OCI-LY7 (cell line): Measurements from ENCODE around the gene YIPF1. TPM values are rescaled to one million over a fixed set of nuclear protein-coding genes. Genes with fewer than 3 reads are reported as not detected.

ENCODE experiments used
- BruUV-seq: library from RNA; stranded (reverse); fragments of 400-500 nt; replicated peaks from 2 replicates; lab custom pipeline; 2021; lab: Mats Ljungman, UMichigan
- CTCF ChIA-PET: fragments of 300-600 bp; sonication (Branson Sonifier 250); formaldehyde crosslinking; loops from one replicate; lab custom pipeline; 2022; ENCODE audit warnings: antibody characterized with exemption; ENCODE audit not compliant: unreplicated experiment; lab: Charles Lee
- POLR2A ChIA-PET: fragments of 300-600 bp; sonication (Branson Sonifier 250); formaldehyde crosslinking; loops from one replicate; lab custom pipeline; 2022; ENCODE audit warnings: antibody characterized with exemption; lab: Charles Lee
- DNase-seq: peaks from one replicate; pipeline ENCODE4 v3.0.0-alpha.2; 2015; ENCODE audit warnings: low spot score
- H2AFZ ChIP-seq: fragments of 200-600 bp; sonication (generic), shearing (Covaris generic); 2 replicates; pipeline ENCODE4 v1.6.1; 2014; ENCODE audit warnings: mild to moderate bottlenecking, antibody characterized with exemption, low read length, moderate library complexity
- H3K27ac ChIP-seq: fragments of 200-600 bp; sonication (generic); 2 replicates; pipeline ENCODE4 v1.5.1; 2014; ENCODE audit warnings: mixed run types, low read depth, mild to moderate bottlenecking, moderate library complexity, low read length, inconsistent platforms; ENCODE audit not compliant: poor library complexity, severe bottlenecking
- H3K36me3 ChIP-seq: fragments of 200-600 bp; sonication (generic); 2 replicates; pipeline ENCODE4 v1.6.1; 2014; ENCODE audit warnings: mild to moderate bottlenecking, antibody characterized with exemption, low read length, moderate library complexity, mixed read lengths; ENCODE audit not compliant: insufficient read depth
- H3K4me1 ChIP-seq: fragments of 200-600 bp; sonication (generic); 2 replicates; pipeline ENCODE4 v1.5.1; 2014; ENCODE audit warnings: mild to moderate bottlenecking, low read length; ENCODE audit not compliant: insufficient read depth, poor library complexity, severe bottlenecking
- H3K4me2 ChIP-seq: fragments of 200-600 bp; sonication (generic); 2 replicates; pipeline ENCODE4 v1.6.1; 2014; ENCODE audit warnings: mild to moderate bottlenecking, low read length
- H3K4me3 ChIP-seq: fragments of 200-600 bp; sonication (generic); 2 replicates; pipeline ENCODE4 v1.5.1; 2014; ENCODE audit warnings: mild to moderate bottlenecking, low read depth, low read length; ENCODE audit not compliant: poor library complexity, severe bottlenecking
- H3K79me2 ChIP-seq: fragments of 200-600 bp; sonication (generic); 2 replicates; pipeline ENCODE4 v1.6.1; 2016; ENCODE audit warnings: low read depth, mild to moderate bottlenecking, low read length, moderate library complexity, mixed read lengths; ENCODE audit not compliant: insufficient read depth
- H3K9me2 ChIP-seq: fragments of 200-600 bp; sonication (generic); 2 replicates; pipeline ENCODE4 v1.6.1; 2016; ENCODE audit warnings: mild to moderate bottlenecking, low read length, mixed read lengths; ENCODE audit not compliant: insufficient read depth
- H3K9me3 ChIP-seq: fragments of 200-600 bp; sonication (generic); 2 replicates; pipeline ENCODE4 v1.6.1; 2014; ENCODE audit warnings: mild to moderate bottlenecking, mixed run types, low read length, mixed read lengths
- H4K20me1 ChIP-seq: fragments of 200-600 bp; sonication (generic); 2 replicates; pipeline ENCODE4 v1.6.1; 2014; ENCODE audit warnings: mild to moderate bottlenecking, antibody characterized with exemption, low read length, moderate library complexity, mixed read lengths; ENCODE audit not compliant: insufficient read depth
- EZH2phosphoT487 ChIP-seq: fragments of 200-600 bp; sonication (generic); IDR thresholded peaks from 2 replicates; pipeline ENCODE4 v1.6.1; 2018; ENCODE audit warnings: low read depth, borderline replicate concordance, mild to moderate bottlenecking, mixed run types, antibody characterized with exemption, low read length, moderate library complexity, mixed read lengths
- intact Hi-C: fragments of 100-400 bp; cut with micrococcal nuclease; formaldehyde crosslinking; loops from one replicate; pipeline ENCODE4 v1.10.0; 2022; ENCODE audit not compliant: unreplicated experiment
- total RNA-seq, 2 experiments: library from RNA; depleted of rRNA in 1 of 2; stranded (reverse); fragments of >200 nt in 1 of 2; shearing (Covaris generic) in 1 of 2; gene quantifications; 2 replicates each; pipeline ENCODE4 v1.2.3, GENCODE V29; 2014 to 2022
- TF ChIP-seq, protein P1 (sequence below): fragments of 200-600 bp; sonication (generic); conservative IDR thresholded peaks from 2 replicates; pipeline ENCODE4 v1.5.1; 2014; ENCODE audit warnings: mild to moderate bottlenecking, antibody characterized with exemption, low read length, moderate library complexity, mixed read lengths

YIPF1 gene
- total RNA-seq, 2 experiments from 2014 or later = 15.0 to 16.7 TPM

DNA sequence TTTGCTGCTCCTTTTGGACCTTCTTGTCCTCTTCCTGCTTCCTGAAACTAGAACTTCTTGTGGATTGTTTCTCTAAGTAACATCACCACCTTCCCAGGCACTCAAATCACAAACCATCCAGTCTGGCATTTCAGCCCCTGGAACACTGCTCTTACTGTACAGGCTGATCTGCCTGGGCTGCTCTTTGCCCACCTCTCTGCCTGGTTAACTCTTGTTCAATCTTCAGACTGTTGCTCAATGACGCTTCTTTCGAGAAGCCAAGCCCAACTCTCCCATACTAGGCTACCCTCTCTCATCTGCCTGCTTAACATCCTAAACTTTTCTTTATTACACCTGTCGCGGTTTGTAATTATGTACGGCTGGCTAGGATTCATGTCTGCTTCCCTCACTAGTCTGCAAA lies 5.0 kb upstream of the YIPF1 start:
- DNase-seq = no peak
- BruUV-seq = no TSS peak
- Histone ChIP-seq H3K79me2 (no peaks in the 10 kb centered on the region), H3K4me1 (peaks cover 10% of the 10 kb centered on the region), H4K20me1 (no peaks in the 10 kb centered on the region), H3K9me3 (no peaks in the 10 kb centered on the region), H3K4me3 (no peak overlapping the region), H3K27ac (no peak overlapping the region), H3K4me2 (no peak overlapping the region), H3K9me2 (no peaks in the 10 kb centered on the region), H3K36me3 (no peaks in the 10 kb centered on the region), H2AFZ (no peak overlapping the region)
- TF ChIP-seq EZH2phosphoT487 = no peak
- TF ChIP-seq, protein P1, sequence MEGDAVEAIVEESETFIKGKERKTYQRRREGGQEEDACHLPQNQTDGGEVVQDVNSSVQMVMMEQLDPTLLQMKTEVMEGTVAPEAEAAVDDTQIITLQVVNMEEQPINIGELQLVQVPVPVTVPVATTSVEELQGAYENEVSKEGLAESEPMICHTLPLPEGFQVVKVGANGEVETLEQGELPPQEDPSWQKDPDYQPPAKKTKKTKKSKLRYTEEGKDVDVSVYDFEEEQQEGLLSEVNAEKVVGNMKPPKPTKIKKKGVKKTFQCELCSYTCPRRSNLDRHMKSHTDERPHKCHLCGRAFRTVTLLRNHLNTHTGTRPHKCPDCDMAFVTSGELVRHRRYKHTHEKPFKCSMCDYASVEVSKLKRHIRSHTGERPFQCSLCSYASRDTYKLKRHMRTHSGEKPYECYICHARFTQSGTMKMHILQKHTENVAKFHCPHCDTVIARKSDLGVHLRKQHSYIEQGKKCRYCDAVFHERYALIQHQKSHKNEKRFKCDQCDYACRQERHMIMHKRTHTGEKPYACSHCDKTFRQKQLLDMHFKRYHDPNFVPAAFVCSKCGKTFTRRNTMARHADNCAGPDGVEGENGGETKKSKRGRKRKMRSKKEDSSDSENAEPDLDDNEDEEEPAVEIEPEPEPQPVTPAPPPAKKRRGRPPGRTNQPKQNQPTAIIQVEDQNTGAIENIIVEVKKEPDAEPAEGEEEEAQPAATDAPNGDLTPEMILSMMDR = no peak
- intact Hi-C loops = no loop called here
- ChIA-PET POLR2A (no interaction called here), CTCF (no interaction called here)

DNA sequence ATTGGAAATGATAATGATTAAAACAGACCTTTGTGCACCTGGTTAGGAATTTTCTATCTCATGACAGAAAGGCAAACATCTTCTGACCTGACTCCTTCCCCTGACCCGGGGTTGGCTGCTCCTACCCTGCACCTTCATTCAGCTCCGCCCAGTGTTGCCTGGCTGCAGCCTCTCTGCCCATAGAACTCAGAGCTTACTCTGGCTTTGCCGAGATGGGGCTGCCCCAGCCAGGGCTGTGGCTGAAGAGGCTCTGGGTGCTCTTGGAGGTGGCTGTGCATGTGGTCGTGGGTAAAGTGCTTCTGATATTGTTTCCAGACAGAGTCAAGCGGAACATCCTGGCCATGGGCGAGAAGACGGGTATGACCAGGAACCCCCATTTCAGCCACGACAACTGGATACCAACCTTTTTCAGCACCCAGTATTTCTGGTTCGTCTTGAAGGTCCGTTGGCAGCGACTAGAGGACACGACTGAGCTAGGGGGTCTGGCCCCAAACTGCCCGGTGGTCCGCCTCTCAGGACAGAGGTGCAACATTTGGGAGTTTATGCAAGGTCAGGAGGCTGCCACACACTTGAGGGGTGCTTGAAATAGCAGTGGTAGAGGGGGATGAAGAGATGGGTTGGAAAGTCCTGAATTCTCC lies 4.5 kb upstream of the YIPF1 start, which contains the start of gene DIO1:
Gene DIO1 (plus strand): TSS at position 189 of the 638 bp plus-strand sequence. CDS start 24 bp downstream, at position 213.
- no peak within 1 kb of the TSS for H3K27ac ChIP-seq
- no peaks in the 10 kb centered on the region for H3K9me2 ChIP-seq
- H4K20me1 ChIP-seq = no peaks in the 10 kb centered on the region
- no peak for TF ChIP-seq EZH2phosphoT487
- TF ChIP-seq, protein P1 = no peak
- no peak for DNase-seq
- H3K79me2 ChIP-seq = no peaks in the 10 kb centered on the region
- H3K9me3 ChIP-seq = no peaks in the 10 kb centered on the region
- no peak within 1 kb of the TSS for H3K4me2 ChIP-seq
- peaks cover 11% of the 10 kb centered on the region for H3K4me1 ChIP-seq
- no peak within 1 kb of the TSS; the same call in 1 of the 2 replicates for H2AFZ ChIP-seq
- no TSS peak for BruUV-seq
- CTCF ChIA-PET = no interaction called here
- intact Hi-C loops = no loop called here
- H3K4me3 ChIP-seq = no peak within 1 kb of the TSS
- no peaks in the 10 kb centered on the region for H3K36me3 ChIP-seq
- POLR2A ChIA-PET = no interaction called here

DNA sequence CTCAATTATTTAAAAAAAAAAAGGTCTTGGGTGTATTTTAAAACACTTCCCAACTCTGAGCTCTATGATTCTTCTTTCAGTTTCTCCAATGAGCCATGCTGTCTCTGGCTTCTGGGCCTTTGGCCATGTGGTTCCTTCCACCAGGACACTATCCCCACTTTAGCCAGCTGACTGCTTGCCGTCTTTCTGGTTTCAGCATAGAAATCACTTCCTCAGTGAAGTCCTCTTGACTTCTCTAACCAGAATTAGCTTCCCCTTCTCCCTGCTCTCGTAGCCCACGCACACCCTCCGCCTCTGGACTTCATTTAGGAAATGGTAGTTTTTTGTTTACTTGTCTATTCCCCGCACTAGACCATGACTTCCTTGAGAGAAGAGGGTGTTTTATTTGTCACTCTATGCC lies 3.3 kb upstream of the YIPF1 start:
- BruUV-seq = no TSS peak
- DNase-seq = no peak
- CTCF ChIA-PET = interaction anchor here (0.6 kb wide), 2 partner anchors 33 to 159 kb away, joined by 3 read pairs; no protein-coding TSS in a partner anchor
- H3K9me3 ChIP-seq = no peaks in the 10 kb centered on the region
- no peaks in the 10 kb centered on the region for H3K79me2 ChIP-seq
- H3K36me3 ChIP-seq = no peaks in the 10 kb centered on the region
- no peak for TF ChIP-seq EZH2phosphoT487
- TF ChIP-seq, protein P1 = no peak
- intact Hi-C loops = no loop called here
- H3K4me3 ChIP-seq = no peak overlapping the region
- H2AFZ ChIP-seq = no peak overlapping the region; the same call in 1 of the 2 replicates
- no peak overlapping the region for H3K4me2 ChIP-seq
- H4K20me1 ChIP-seq = no peaks in the 10 kb centered on the region
- POLR2A ChIA-PET = interaction anchor here (1.1 to 1.9 kb wide), 2 partner anchors 39 to 52 kb away, joined by 4 to 5 read pairs; partner anchors contain the start of gene IFT25
- peaks cover 21% of the 10 kb centered on the region for H3K4me1 ChIP-seq
- H3K9me2 ChIP-seq = no peaks in the 10 kb centered on the region
- no peak overlapping the region for H3K27ac ChIP-seq
